Activated T-cell treated with anti-CD3 and anti-CD28 coated beads for 48 hours (primary cell): ENCODE data around the gene BMP8A.
"Not testable (repeated sequence)": the region's sequence is repeated elsewhere in the genome, so short reads cannot be mapped to it uniquely, and the experiment has no call there.

ENCODE experiments used
- DNase-seq: peaks from one replicate; pipeline ENCODE4 v3.0.0-alpha.2; 2020; ENCODE audit warnings: low read depth

BMP8A gene

GRCh38 chr1:39507230-39507928, 15.9 kb downstream of the BMP8A start:
- no peak for DNase-seq

- no peak for DNase-seq
Observed at GRCh38 chr1:39508266-39508665, 16.8 kb downstream of the BMP8A start.

GRCh38 chr1:39508857-39509305, 17.4 kb downstream of the BMP8A start:
- no peak for DNase-seq

GRCh38 chr1:39509360-39510009, 18.0 kb downstream of the BMP8A start:
- peak; percentile 11 for DNase-seq

GRCh38 chr1:39510570-39511186, 19.2 kb downstream of the BMP8A start:
- DNase-seq: not testable (repeated sequence)

GRCh38 chr1:39511477-39511876, 20.0 kb downstream of the BMP8A start:
- DNase-seq: not testable (repeated sequence)

- not testable (repeated sequence) for DNase-seq
Observed at GRCh38 chr1:39512234-39512847, 20.9 kb downstream of the BMP8A start.

GRCh38 chr1:39514710-39515124, 23.3 kb downstream of the BMP8A start:
- DNase-seq: not testable (repeated sequence)

- not testable (repeated sequence) for DNase-seq
Observed at GRCh38 chr1:39515131-39516086, 24.0 kb downstream of the BMP8A start.

GRCh38 chr1:39516841-39517240, 25.4 kb downstream of the BMP8A start:
- not testable (repeated sequence) for DNase-seq

GRCh38 chr1:39517936-39518335, 26.5 kb downstream of the BMP8A start:
- DNase-seq: not testable (repeated sequence)

GRCh38 chr1:39519376-39519775, 27.9 kb downstream of the BMP8A start:
- not testable (repeated sequence) for DNase-seq

GRCh38 chr1:39522221-39522620, 30.8 kb downstream of the BMP8A start:
- not testable (repeated sequence) for DNase-seq

- DNase-seq: no peak
Observed at GRCh38 chr1:39522661-39523567, 31.5 kb downstream of the BMP8A start.

- DNase-seq: no peak
Observed at GRCh38 chr1:39524171-39524570, 32.7 kb downstream of the BMP8A start.

- no peak for DNase-seq
Observed at GRCh38 chr1:39524591-39525365, 33.3 kb downstream of the BMP8A start.

- DNase-seq: peak; percentile 32
Observed at GRCh38 chr1:39525366-39526165, 34.1 kb downstream of the BMP8A start.

GRCh38 chr1:39526466-39527189, 35.2 kb downstream of the BMP8A start:
- no peak for DNase-seq
